OCI-LY7 (cell line): Measurements from ENCODE around the gene MFGE8. TPM values are rescaled to one million over a fixed set of nuclear protein-coding genes. Genes with fewer than 3 reads are reported as not detected.
A peak's percentile ranks its signal among the peaks of the same experiment; 100 is the strongest.

Experiments used
- Bru-seq: library from RNA; stranded (reverse); fragments of 400-500 nt; gene quantifications from one replicate; lab custom pipeline; 2021; lab: Mats Ljungman, UMichigan
- BruChase-seq, 2 experiments: library from RNA; stranded (reverse); fragments of 400-500 nt; gene quantifications; one replicate each; lab custom pipeline; 2021; lab: Mats Ljungman, UMichigan
- BruUV-seq: library from RNA; stranded (reverse); fragments of 400-500 nt; replicated peaks from 2 replicates; lab custom pipeline; 2021; lab: Mats Ljungman, UMichigan
- CTCF ChIA-PET: fragments of 300-600 bp; sonication (Branson Sonifier 250); formaldehyde crosslinking; loops from one replicate; lab custom pipeline; 2022; ENCODE audit warnings: antibody characterized with exemption; ENCODE audit not compliant: unreplicated experiment; lab: Charles Lee
- POLR2A ChIA-PET: fragments of 300-600 bp; sonication (Branson Sonifier 250); formaldehyde crosslinking; loops from one replicate; lab custom pipeline; 2022; ENCODE audit warnings: antibody characterized with exemption; lab: Charles Lee
- DNase-seq: peaks from one replicate; pipeline ENCODE4 v3.0.0-alpha.2; 2015; ENCODE audit warnings: low spot score
- H2AFZ ChIP-seq: fragments of 200-600 bp; sonication (generic), shearing (Covaris generic); 2 replicates; pipeline ENCODE4 v1.6.1; 2014; ENCODE audit warnings: mild to moderate bottlenecking, antibody characterized with exemption, low read length, moderate library complexity
- H3K27ac ChIP-seq: fragments of 200-600 bp; sonication (generic); 2 replicates; pipeline ENCODE4 v1.5.1; 2014; ENCODE audit warnings: mixed run types, low read depth, mild to moderate bottlenecking, moderate library complexity, low read length, inconsistent platforms; ENCODE audit not compliant: poor library complexity, severe bottlenecking
- H3K36me3 ChIP-seq: fragments of 200-600 bp; sonication (generic); 2 replicates; pipeline ENCODE4 v1.6.1; 2014; ENCODE audit warnings: mild to moderate bottlenecking, antibody characterized with exemption, low read length, moderate library complexity, mixed read lengths; ENCODE audit not compliant: insufficient read depth
- H3K4me1 ChIP-seq: fragments of 200-600 bp; sonication (generic); 2 replicates; pipeline ENCODE4 v1.5.1; 2014; ENCODE audit warnings: mild to moderate bottlenecking, low read length; ENCODE audit not compliant: insufficient read depth, poor library complexity, severe bottlenecking
- H3K4me2 ChIP-seq: fragments of 200-600 bp; sonication (generic); 2 replicates; pipeline ENCODE4 v1.6.1; 2014; ENCODE audit warnings: mild to moderate bottlenecking, low read length
- H3K4me3 ChIP-seq: fragments of 200-600 bp; sonication (generic); 2 replicates; pipeline ENCODE4 v1.5.1; 2014; ENCODE audit warnings: mild to moderate bottlenecking, low read depth, low read length; ENCODE audit not compliant: poor library complexity, severe bottlenecking
- H3K79me2 ChIP-seq: fragments of 200-600 bp; sonication (generic); 2 replicates; pipeline ENCODE4 v1.6.1; 2016; ENCODE audit warnings: low read depth, mild to moderate bottlenecking, low read length, moderate library complexity, mixed read lengths; ENCODE audit not compliant: insufficient read depth
- H3K9me2 ChIP-seq: fragments of 200-600 bp; sonication (generic); 2 replicates; pipeline ENCODE4 v1.6.1; 2016; ENCODE audit warnings: mild to moderate bottlenecking, low read length, mixed read lengths; ENCODE audit not compliant: insufficient read depth
- H3K9me3 ChIP-seq: fragments of 200-600 bp; sonication (generic); 2 replicates; pipeline ENCODE4 v1.6.1; 2014; ENCODE audit warnings: mild to moderate bottlenecking, mixed run types, low read length, mixed read lengths
- H4K20me1 ChIP-seq: fragments of 200-600 bp; sonication (generic); 2 replicates; pipeline ENCODE4 v1.6.1; 2014; ENCODE audit warnings: mild to moderate bottlenecking, antibody characterized with exemption, low read length, moderate library complexity, mixed read lengths; ENCODE audit not compliant: insufficient read depth
- EZH2phosphoT487 ChIP-seq: fragments of 200-600 bp; sonication (generic); IDR thresholded peaks from 2 replicates; pipeline ENCODE4 v1.6.1; 2018; ENCODE audit warnings: low read depth, borderline replicate concordance, mild to moderate bottlenecking, mixed run types, antibody characterized with exemption, low read length, moderate library complexity, mixed read lengths
- intact Hi-C: fragments of 100-400 bp; cut with micrococcal nuclease; formaldehyde crosslinking; loops from one replicate; pipeline ENCODE4 v1.10.0; 2022; ENCODE audit not compliant: unreplicated experiment
- long read RNA-seq: library from polyadenylated mRNA; stranded (forward); transcript quantifications from one replicate; pipeline ENCODE4 v2.0.0, GENCODE V29; 2022
- total RNA-seq, 2 experiments: library from RNA; depleted of rRNA in 1 of 2; stranded (reverse); fragments of >200 nt in 1 of 2; shearing (Covaris generic) in 1 of 2; gene quantifications; 2 replicates each; pipeline ENCODE4 v1.2.3, GENCODE V29; 2014 to 2022
- TF ChIP-seq, protein P1 (sequence below): fragments of 200-600 bp; sonication (generic); conservative IDR thresholded peaks from 2 replicates; pipeline ENCODE4 v1.5.1; 2014; ENCODE audit warnings: mild to moderate bottlenecking, antibody characterized with exemption, low read length, moderate library complexity, mixed read lengths

MFGE8 gene, protein sequence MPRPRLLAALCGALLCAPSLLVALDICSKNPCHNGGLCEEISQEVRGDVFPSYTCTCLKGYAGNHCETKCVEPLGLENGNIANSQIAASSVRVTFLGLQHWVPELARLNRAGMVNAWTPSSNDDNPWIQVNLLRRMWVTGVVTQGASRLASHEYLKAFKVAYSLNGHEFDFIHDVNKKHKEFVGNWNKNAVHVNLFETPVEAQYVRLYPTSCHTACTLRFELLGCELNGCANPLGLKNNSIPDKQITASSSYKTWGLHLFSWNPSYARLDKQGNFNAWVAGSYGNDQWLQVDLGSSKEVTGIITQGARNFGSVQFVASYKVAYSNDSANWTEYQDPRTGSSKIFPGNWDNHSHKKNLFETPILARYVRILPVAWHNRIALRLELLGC
- 9.8 and 11.8 TPM in 2 replicates for total RNA-seq (2014; rRNA removed; shearing (Covaris generic))
- 70.4 and 78.7 TPM in 2 replicates for total RNA-seq (2022)
- percentile 56 among the genes with signal in this experiment for Bru-seq, nascent RNA
- percentile 64 among the genes with signal in this experiment for BruChase-seq, experiment 1, labeled RNA remaining after a 6-hour chase
- BruChase-seq, experiment 2, labeled RNA remaining after a 2-hour chase: percentile 64 among the genes with signal in this experiment
- long read RNA-seq, partial matches to known transcripts: 0 of 6 reads
- long read RNA-seq, other reads (novel, unspliced or antisense): 4 of 6 reads

DNA sequence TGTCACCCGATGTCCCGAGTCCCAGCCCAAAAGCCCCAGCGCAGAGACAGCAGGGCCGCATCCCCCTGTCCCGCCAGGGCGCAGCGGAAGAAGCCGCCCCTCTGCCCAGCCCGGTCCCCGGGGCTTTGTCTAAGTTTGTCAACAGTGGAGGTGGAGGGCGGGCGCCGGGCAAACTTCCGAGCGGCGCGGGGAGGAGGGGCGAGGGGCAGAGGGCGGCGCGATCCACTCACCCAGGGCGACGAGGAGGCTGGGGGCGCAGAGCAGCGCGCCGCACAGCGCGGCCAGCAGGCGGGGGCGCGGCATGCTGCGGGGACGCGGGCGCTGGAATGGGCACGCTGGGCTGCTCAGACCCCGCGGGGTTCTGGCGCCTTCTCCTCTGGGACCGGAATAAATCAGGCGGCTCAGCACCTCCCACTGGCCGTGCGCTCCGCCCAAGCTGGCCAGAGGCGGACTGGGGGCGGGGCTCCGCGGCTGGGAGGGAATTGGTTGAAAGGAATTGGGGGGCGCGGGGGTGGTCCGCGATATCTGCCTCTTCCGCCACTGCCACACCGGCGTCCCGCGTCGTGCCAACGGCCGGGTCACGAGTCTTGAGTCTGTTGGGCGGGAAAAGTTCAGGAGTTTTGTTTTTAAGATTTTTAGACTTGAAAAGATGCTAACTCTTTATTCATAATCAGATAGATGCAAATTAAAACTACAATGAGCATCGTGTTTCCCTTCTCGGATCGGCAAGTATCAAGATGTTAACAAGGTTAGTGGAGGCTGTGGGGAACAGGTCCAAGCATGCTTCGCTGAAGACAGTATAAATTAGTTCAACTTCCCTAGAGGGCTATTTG, at the start of gene MFGE8:
Gene MFGE8, minus strand, starts transcription at position 363 of the 833 bp plus-strand sequence. Its CDS starts 60 bp downstream, at position 303.
- intact Hi-C loops: loop anchor here (5.0 kb wide), 1 partner anchor 174 kb away; the partner anchor contains the start of gene ABHD2

DNA sequence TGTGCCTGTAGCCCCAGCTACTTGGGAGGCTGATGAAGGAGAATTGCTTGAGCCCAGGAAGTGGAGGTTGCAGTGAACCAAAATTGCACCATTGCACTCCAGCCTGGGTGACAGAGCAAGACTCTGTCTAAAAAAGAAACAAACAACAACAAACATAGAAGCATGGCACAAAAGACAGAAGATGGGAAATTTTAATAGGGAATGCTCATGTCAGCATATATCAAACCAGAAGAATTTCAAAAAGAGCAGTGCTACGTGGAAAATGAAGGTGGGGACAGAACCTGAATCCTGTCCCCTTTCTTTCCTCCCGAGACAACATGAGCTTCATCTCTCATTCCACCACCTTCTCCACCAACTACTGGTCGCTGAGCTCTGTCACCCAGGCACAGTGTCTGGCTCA, 46.3 kb upstream of the MFGE8 start:
- H4K20me1 ChIP-seq: no peaks in the 10 kb centered on the region
- no peak overlapping the region for H3K4me3 ChIP-seq
- peaks cover 5% of the 10 kb centered on the region; the same call in 1 of the 2 replicates for H3K9me3 ChIP-seq
- CTCF ChIA-PET: no interaction called here
- H3K79me2 ChIP-seq: no peaks in the 10 kb centered on the region
- no peaks in the 10 kb centered on the region for H3K9me2 ChIP-seq
- POLR2A ChIA-PET: interaction anchor here (0.5 to 0.7 kb wide), 4 partner anchors 19 to 141 kb away, joined by 3 to 4 read pairs (median 4); no protein-coding TSS in a partner anchor
- intact Hi-C loops: no loop called here
- no peak overlapping the region for H3K27ac ChIP-seq
- BruUV-seq: no TSS peak
- H3K36me3 ChIP-seq: no peaks in the 10 kb centered on the region
- no peaks in the 10 kb centered on the region for H3K4me1 ChIP-seq
- H2AFZ ChIP-seq: no peak overlapping the region
- DNase-seq: no peak
- no peak for TF ChIP-seq EZH2phosphoT487
- TF ChIP-seq, protein P1, sequence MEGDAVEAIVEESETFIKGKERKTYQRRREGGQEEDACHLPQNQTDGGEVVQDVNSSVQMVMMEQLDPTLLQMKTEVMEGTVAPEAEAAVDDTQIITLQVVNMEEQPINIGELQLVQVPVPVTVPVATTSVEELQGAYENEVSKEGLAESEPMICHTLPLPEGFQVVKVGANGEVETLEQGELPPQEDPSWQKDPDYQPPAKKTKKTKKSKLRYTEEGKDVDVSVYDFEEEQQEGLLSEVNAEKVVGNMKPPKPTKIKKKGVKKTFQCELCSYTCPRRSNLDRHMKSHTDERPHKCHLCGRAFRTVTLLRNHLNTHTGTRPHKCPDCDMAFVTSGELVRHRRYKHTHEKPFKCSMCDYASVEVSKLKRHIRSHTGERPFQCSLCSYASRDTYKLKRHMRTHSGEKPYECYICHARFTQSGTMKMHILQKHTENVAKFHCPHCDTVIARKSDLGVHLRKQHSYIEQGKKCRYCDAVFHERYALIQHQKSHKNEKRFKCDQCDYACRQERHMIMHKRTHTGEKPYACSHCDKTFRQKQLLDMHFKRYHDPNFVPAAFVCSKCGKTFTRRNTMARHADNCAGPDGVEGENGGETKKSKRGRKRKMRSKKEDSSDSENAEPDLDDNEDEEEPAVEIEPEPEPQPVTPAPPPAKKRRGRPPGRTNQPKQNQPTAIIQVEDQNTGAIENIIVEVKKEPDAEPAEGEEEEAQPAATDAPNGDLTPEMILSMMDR: no peak
- H3K4me2 ChIP-seq: no peak overlapping the region

More for the DNA sequence above, at the start of gene MFGE8:
- H2AFZ ChIP-seq: peak within 1 kb of the TSS; percentile 95
- H3K9me2 ChIP-seq: no peaks in the 10 kb centered on the region
- peaks cover 8% of the 10 kb centered on the region for H3K4me1 ChIP-seq
- peak within 1 kb of the TSS; percentile 72 for H3K4me3 ChIP-seq
- DNase-seq: peak; percentile 74
- no peaks in the 10 kb centered on the region for H3K9me3 ChIP-seq
- TF ChIP-seq, protein P1: 0 out of 2 replicates have a peak, but pooled peaks have one; percentile 13
- no peak for TF ChIP-seq EZH2phosphoT487
- peak within 1 kb of the TSS; percentile 34 for H3K27ac ChIP-seq
- H3K36me3 ChIP-seq: no peaks in the 10 kb centered on the region
- H4K20me1 ChIP-seq: no peaks in the 10 kb centered on the region
- ChIA-PET POLR2A (interaction anchor here (0.7 kb wide), 1 partner anchor 48 kb away, joined by 5 read pairs; no protein-coding TSS in a partner anchor), CTCF (no interaction called here)
- no peaks in the 10 kb centered on the region for H3K79me2 ChIP-seq
- TSS peak; percentile 75 for BruUV-seq
- H3K4me2 ChIP-seq: peak within 1 kb of the TSS; percentile 69
